GM21381 (cell line): Measurements from ENCODE around the gene SYCP2.

Experiments
- ATAC-seq: cut with Tn5 transposase; IDR thresholded peaks from one replicate; pipeline ENCODE4 v1.9.1; 2021; ENCODE audit warnings: mild to moderate bottlenecking, moderate library complexity; ENCODE audit not compliant: unreplicated experiment

SYCP2 gene

DNA sequence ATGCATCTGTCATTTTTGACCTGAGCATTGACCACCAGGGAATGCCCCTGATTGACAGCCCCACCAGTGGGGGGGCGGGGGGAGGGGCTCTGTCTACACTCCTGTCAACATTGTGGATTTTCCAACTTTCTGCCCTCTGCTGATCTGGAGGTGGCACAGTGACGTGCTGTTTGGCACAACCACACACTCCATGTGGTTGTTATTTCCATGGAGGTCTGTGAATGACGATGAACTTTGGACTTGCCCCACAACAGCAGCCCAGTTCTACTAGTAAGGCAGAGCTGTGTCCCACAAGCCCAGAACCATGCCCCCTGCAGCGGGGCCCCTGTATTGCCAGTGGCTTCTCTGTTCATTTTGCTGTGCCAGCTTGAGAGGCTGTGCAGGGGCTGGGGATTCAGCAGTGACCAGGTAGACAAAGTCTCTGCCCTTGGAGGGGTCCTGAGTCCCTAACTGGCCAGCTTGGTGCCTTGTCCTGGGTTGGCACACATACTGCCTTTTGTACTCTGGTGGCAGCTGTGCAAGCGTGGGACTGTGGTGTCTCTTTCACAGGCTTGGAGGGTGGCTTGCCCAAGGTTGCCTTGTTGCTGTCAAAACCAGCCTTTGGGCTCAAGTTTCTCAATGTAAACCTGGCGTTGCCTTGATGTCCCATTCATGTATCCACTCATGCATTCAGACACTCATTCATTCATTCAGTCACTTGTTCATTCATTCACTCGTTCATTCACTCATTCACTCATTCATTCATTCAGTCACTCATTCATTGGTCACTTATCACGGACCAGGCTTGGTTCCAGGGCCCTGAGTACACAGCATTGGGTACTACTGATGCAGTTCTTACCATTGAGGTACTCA is 108.5 kb downstream of the SYCP2 start:
- no peak for ATAC-seq

GRCh38 chr20:59823491-59824259 is 109.8 kb downstream of the SYCP2 start:
- no peak for ATAC-seq

DNA sequence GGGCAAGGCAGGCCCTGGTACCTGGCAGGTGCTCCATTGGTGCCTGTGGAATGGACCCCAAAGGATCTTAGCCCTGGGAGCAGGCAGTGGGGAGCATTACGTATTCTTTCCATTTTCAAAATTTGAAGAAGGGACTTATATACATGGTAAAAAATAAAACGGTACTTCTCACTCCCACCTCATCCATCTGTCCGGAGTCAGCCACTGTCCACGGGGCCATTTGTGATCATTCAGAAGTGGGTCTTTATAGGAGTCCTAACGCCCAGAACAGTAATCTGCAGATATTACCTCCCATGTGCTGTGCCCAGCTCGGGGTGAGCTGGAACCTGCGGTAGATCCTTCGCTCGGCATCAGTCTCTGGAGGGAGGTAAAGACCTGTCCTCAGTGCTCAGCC is 110.4 kb downstream of the SYCP2 start:
- no peak for ATAC-seq

DNA sequence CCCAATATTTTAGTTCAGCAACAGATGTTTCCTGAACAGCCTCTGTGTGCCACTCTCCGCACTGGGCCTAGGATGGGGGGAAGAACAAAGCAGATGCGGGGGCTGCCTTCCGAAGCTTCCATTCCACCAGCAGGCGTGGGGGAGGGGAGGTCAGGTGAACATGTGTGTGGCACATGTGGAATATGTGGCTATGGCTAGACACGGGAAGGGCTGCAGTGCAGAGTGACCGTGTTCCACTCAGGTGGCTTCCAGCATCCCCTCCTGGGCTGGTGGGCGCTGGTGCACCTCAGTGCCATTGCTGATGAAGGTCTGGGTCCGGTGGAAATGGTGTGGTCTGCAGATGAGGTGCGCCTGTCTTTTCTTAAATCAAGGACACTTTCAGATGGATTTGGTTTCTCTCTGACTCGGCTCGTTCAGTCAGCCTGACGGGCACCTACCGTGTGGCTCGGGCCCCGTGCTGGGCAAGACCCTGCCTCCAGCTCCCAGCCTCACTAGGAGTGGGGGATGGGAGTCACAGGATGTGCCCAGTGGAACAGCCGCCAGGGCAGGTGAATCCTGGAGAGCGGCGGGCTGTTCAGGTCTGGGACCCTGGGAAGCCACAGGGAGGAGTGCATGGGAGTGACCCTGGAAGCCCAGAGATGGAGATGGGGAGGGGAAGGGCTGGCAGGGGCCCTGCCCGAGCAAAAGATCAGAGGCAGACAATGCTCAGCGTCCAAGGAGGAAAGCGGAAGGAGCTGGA is 111.0 kb downstream of the SYCP2 start:
- no peak for ATAC-seq

GRCh38 chr20:59821788-59822187 is 111.6 kb downstream of the SYCP2 start:
- no peak for ATAC-seq

DNA sequence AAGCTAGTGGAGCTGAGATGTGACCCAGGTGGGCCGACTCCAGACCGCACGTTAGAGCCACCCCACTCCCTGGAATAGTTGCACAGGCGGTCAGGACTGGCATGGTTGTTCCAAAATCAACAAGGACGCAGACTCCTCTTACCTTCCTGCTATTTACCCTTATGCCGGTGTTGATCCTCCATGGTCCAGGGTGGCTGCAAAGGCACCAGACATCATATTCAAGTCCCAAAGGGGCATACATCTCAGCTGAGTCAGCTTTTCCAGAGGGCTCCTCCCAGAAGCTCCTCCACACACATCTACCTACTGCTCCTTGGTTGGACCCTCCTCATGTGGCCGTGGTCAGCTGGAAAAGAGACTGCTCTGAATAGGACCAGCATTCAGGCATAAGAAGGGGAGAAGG is 112.2 kb downstream of the SYCP2 start:
- ATAC-seq: no peak

DNA sequence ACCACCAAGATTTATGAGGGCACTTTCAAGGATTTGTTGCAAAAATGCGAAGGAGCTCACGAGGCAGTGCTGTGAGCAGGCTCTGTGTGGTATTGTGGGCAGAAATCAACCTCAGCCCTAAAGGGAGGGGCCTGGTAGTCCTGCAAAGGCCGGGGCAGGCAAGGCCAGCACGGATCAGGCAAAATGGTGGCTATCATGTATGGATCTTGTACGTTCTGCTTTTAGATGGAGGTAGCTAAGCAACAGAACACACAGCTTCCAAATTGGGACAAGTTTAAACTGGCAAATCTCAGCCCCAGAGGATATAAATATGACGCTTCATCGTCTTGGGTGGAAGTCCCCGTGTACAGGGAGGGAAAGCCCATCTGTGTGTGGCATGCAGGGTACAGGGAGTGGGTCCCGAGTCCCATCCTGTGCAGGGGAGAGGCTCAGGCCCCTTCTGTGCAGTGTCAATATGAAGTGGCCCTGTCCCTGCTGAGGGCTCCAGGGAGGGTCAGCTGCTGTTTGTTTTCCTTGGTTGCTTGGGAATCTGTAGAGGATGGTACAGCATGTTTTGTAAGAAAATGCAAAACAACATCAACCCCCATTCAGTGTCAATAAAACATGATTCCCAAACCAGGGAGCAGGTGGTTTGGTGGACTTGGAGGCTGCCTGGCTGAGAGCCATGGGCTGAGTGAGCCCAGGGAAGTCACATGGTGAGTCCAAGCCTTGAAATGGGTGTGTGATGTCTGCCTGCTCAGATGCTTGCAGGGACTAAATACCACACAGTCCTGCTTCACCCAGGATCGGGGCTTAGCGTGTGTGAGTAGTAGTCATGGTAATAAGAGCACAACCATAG is 113.0 kb downstream of the SYCP2 start:
- no peak for ATAC-seq

GRCh38 chr20:59819496-59820203 is 113.8 kb downstream of the SYCP2 start:
- no peak for ATAC-seq

- ATAC-seq: no peak
Observed at GRCh38 chr20:59818911-59819310, 114.5 kb downstream of the SYCP2 start.

GRCh38 chr20:59817846-59818615 is 115.4 kb downstream of the SYCP2 start:
- no peak for ATAC-seq

DNA sequence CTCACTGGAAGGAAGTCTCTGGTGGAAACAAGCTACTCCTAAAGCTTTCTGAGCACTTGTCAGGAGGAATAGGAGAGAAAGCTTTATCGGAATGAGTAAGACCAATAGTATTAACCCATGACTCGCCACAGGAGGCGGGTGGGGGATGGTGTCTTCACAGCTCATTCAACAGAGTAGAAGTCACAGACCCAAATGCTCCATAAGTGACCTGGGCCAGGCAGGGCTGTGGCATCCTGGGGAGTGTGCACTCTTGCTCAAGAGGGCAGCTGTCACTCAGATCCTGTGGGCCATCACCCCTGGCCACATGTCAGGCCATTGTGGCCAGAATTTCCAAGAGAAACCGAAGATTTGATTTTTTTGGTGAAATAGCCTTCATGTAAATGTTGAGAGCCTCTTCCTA is 116.0 kb downstream of the SYCP2 start:
- no peak for ATAC-seq

DNA sequence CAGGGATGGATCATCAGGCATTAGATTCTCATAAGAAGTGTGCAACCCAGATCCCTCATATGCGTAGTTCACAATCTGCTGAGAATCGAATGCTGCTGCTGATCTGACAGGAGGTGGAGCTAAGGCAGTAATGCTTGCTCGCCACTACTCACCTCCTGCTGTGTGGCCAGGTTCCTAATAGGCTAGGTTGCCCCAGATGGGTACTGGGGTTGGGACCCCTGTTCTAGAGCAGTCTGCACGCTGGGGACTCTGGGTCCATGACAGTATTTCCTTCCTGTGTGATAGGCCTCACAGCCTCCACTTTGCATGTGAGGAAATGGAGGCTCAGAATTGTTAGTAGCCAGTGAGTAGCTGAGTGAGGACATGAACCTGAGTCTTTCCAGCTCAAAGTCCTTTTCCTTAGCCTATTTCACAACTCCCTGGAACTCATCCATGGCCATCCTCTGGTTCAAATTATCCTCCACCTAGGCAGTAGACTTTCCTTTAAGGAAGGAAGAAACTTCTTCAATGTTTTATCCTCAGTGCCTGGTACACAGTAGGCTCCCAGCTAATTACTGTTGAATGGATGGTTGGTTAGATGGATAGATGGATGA is 117.2 kb downstream of the SYCP2 start:
- no peak for ATAC-seq

- no peak for ATAC-seq
Observed at GRCh38 chr20:59814840-59815340, 118.5 kb downstream of the SYCP2 start.

DNA sequence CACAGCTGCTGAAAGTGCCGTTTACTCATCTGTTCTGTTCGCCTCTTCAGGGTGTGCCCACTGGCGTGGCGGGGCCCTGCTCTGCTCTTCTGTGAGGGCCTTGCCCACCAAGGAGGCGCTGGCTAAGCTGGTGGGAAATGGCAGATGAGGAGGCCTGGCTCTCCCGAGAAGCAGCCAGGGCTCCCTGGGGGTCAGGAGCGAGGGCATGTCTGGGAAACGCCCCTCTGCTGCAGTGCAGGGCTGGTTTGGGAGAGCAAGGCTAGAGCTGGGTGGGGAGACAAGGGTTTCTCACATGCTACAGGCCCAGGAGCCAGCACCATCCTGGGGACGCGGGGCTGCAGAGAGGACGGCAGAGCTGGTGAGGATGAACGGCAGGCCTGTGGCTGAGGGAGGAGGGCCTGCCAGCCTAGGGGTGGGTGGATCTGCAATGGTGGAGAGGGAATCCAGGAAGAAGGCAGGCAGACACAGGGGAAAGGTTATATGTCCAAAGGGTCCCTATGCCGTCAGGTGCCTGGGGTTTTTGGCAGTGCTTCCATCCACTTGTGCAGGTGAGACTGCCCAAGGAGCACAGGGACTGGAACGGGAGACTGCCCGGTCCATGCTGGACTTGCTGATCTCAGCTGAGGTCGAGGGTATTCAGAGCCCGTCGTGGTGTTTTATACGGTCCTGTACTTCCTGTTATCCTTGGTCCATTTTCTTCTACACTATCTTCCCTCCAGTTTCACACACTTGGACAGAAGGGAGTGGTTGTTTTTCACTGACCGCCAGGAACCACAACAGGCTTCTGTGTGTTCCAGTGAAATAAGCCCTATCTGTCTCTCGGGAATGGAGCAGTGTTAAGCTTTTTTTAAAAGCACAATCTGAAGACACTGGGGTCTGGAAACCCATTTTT is 119.2 kb downstream of the SYCP2 start:
- ATAC-seq: no peak
